Loucy (cell line): ENCODE results near the gene DLGAP1.

Source experiments
- CTCF ChIP-seq: fragments of 200-600 bp; sonication (generic); conservative IDR thresholded peaks from 2 replicates; pipeline ENCODE4 v1.5.1; 2014; ENCODE audit warnings: mild to moderate bottlenecking, antibody characterized with exemption, low read length
- EZH2phosphoT487 ChIP-seq: fragments of 200-600 bp; IDR thresholded peaks from 2 replicates; pipeline ENCODE4 v1.6.1; 2018; ENCODE audit warnings: antibody characterized with exemption, mild to moderate bottlenecking, moderate library complexity, borderline replicate concordance

DNA sequence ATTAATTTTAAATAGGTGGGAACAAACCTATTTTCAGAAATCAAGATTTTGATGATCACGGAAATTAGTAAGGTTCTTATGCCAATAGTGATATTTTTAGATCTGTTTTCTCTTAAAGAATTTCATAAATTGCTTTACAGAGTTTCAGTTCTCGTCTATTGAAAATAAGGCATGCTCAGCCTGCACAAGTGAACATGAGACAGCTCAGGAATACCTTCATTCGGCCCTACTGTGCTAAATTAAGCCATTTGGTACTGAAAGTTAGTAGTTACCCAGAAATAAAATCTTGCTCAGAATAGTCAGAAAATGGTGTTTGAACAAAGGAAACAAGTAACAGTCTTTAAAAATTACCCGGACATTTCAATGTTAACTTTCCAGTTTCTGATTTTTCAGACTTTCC, 60.4 kb downstream of the DLGAP1 start:
- TF ChIP-seq CTCF (no peak), EZH2phosphoT487 (no peak)
